Stimulated activated naive B cell treated with anti-CD40 and anti-IgM and Interleukin-4, amounts not matched to agents 10 μg/mL and 1 μg/mL and 100 μg/mL, for 72 hours (primary cell): ENCODE data around the gene RTN4R.

Source experiments
- ATAC-seq, 2 donors: fragments of 150-1000 bp; cut with Tn5 transposase; replicated peaks; 2 replicates each; pipeline ENCODE4 v1.10.0; 2021; ENCODE audit warnings: moderate library complexity in 1 of 2
- DNase-seq: peaks from one replicate; pipeline ENCODE4 v3.0.0; 2021
- H3K27ac Mint-ChIP-seq: one replicate; pipeline ENCODE4 v1.8.0; 2022; ENCODE audit warnings: mild to moderate bottlenecking, mixed read lengths
- H3K27me3 Mint-ChIP-seq, 2 donors: one replicate each; pipeline ENCODE4 v1.8.0; 2022; ENCODE audit warnings: mixed read lengths in 2 of 2
- H3K36me3 Mint-ChIP-seq, 2 donors: one replicate each; pipeline ENCODE4 v1.8.0; 2022; ENCODE audit warnings: mixed read lengths in 2 of 2, mild to moderate bottlenecking in 1 of 2
- H3K4me1 Mint-ChIP-seq, 2 donors: one replicate each; pipeline ENCODE4 v1.8.0; 2022; ENCODE audit warnings: mixed read lengths in 2 of 2, mild to moderate bottlenecking in 1 of 2
- H3K4me3 Mint-ChIP-seq, 2 donors: one replicate each; pipeline ENCODE4 v1.8.0; 2022; ENCODE audit warnings: mild to moderate bottlenecking in 2 of 2, mixed read lengths in 2 of 2, moderate library complexity in 1 of 2
- H3K9me3 Mint-ChIP-seq, 2 donors: one replicate each; pipeline ENCODE4 v1.8.0; 2022; ENCODE audit warnings: mixed read lengths in 2 of 2, mild to moderate bottlenecking in 1 of 2

Gene RTN4R

GRCh38 chr22:20251981-20252380 lies 16.1 kb downstream of the RTN4R start:
- Mint-ChIP-seq H3K27me3 (no peaks in the 10 kb centered on the region), H3K4me3 (no peak overlapping the region), H3K9me3 (no peaks in the 10 kb centered on the region), H3K27ac (no peak overlapping the region), H3K36me3 (no peaks in the 10 kb centered on the region), H3K4me1 (peaks cover 0 to 3% of the 10 kb centered on the region in 2 donors)
- DNase-seq (no peak), ATAC-seq (no peak)

- ATAC-seq, result no peak
- Mint-ChIP-seq H3K4me3 (no peak overlapping the region), H3K27ac (no peak overlapping the region), H3K27me3 (no peaks in the 10 kb centered on the region), H3K4me1 (peaks cover 5 to 6% of the 10 kb centered on the region in 2 donors), H3K9me3 (no peaks in the 10 kb centered on the region), H3K36me3 (no peaks in the 10 kb centered on the region)
- DNase-seq, result no peak
Observed at GRCh38 chr22:20251491-20251890, 16.6 kb downstream of the RTN4R start.

GRCh38 chr22:20249797-20250354 lies 18.2 kb downstream of the RTN4R start:
- Mint-ChIP-seq H3K9me3 (no peaks in the 10 kb centered on the region), H3K4me3 (no peak overlapping the region), H3K27ac (no peak overlapping the region), H3K36me3 (no peaks in the 10 kb centered on the region), H3K27me3 (peaks cover 5 to 10% of the 10 kb centered on the region in 2 donors), H3K4me1 (peaks cover 18 to 21% of the 10 kb centered on the region in 2 donors)
- ATAC-seq (no peak), DNase-seq (no peak)

GRCh38 chr22:20248461-20248978 lies 19.6 kb downstream of the RTN4R start:
- Mint-ChIP-seq H3K27ac (no peak overlapping the region), H3K36me3 (no peaks in the 10 kb centered on the region), H3K27me3 (peaks cover 5 to 19% of the 10 kb centered on the region in 2 donors), H3K4me3 (no peak overlapping the region), H3K4me1 (peaks cover 28 to 34% of the 10 kb centered on the region in 2 donors), H3K9me3 (no peaks in the 10 kb centered on the region)
- no peak for ATAC-seq
- DNase-seq, result no peak

GRCh38 chr22:20247608-20248171 lies 20.4 kb downstream of the RTN4R start:
- H3K27ac Mint-ChIP-seq, result peak overlapping the region; percentile 37
- DNase-seq, result no peak
- H3K27me3 Mint-ChIP-seq, result peaks cover 5 to 22% of the 10 kb centered on the region in 2 donors
- ATAC-seq, result no peak
- no peaks in the 10 kb centered on the region for H3K36me3 Mint-ChIP-seq
- H3K4me3 Mint-ChIP-seq, result no peak overlapping the region
- H3K4me1 Mint-ChIP-seq, result peaks cover 30 to 41% of the 10 kb centered on the region in 2 donors
- H3K9me3 Mint-ChIP-seq, result no peaks in the 10 kb centered on the region

GRCh38 chr22:20247010-20247505 lies 21.1 kb downstream of the RTN4R start:
- peak; percentile 66 for DNase-seq
- peaks cover 30 to 43% of the 10 kb centered on the region in 2 donors for H3K4me1 Mint-ChIP-seq
- ATAC-seq, result peak; percentile 68 to 84

GRCh38 chr22:20246368-20247009 lies 21.6 kb downstream of the RTN4R start:
- peak overlapping the region in 1 of 2 donors; percentile 37 for H3K4me3 Mint-ChIP-seq
- H3K9me3 Mint-ChIP-seq, result no peaks in the 10 kb centered on the region
- H3K4me1 Mint-ChIP-seq, result peaks cover 30 to 43% of the 10 kb centered on the region in 2 donors
- DNase-seq (no peak), ATAC-seq (no peak)
- peak overlapping the region; percentile 77 for H3K27ac Mint-ChIP-seq
- H3K36me3 Mint-ChIP-seq, result no peaks in the 10 kb centered on the region
- H3K27me3 Mint-ChIP-seq, result peaks cover 5 to 22% of the 10 kb centered on the region in 2 donors

More at GRCh38 chr22:20247010-20247505, 21.1 kb downstream of the RTN4R start:
- H3K4me3 Mint-ChIP-seq, result no peak overlapping the region
- H3K27me3 Mint-ChIP-seq, result peaks cover 5 to 22% of the 10 kb centered on the region in 2 donors
- H3K27ac Mint-ChIP-seq, result peak overlapping the region; percentile 37
- no peaks in the 10 kb centered on the region for H3K36me3 Mint-ChIP-seq
- no peaks in the 10 kb centered on the region for H3K9me3 Mint-ChIP-seq

GRCh38 chr22:20245577-20246367 lies 22.3 kb downstream of the RTN4R start:
- Mint-ChIP-seq H3K4me3 (peak overlapping the region; percentile 33 to 40), H3K36me3 (no peaks in the 10 kb centered on the region), H3K27me3 (peaks cover 5 to 22% of the 10 kb centered on the region in 2 donors), H3K4me1 (peaks cover 30 to 43% of the 10 kb centered on the region in 2 donors), H3K9me3 (no peaks in the 10 kb centered on the region), H3K27ac (peak overlapping the region; percentile 62)
- DNase-seq (no peak), ATAC-seq (no peak)

GRCh38 chr22:20244691-20245576 lies 23.2 kb downstream of the RTN4R start:
- Mint-ChIP-seq H3K4me3 (peak overlapping the region; percentile 36 to 52), H3K36me3 (no peaks in the 10 kb centered on the region), H3K4me1 (peaks cover 30 to 43% of the 10 kb centered on the region in 2 donors), H3K9me3 (no peaks in the 10 kb centered on the region), H3K27ac (peak overlapping the region; percentile 62), H3K27me3 (peaks cover 5 to 22% of the 10 kb centered on the region in 2 donors)
- ATAC-seq (peak; percentile 38 to 59), DNase-seq (peak; percentile 26)

GRCh38 chr22:20244250-20244648 lies 23.9 kb downstream of the RTN4R start:
- H3K36me3 Mint-ChIP-seq, result no peaks in the 10 kb centered on the region
- peaks cover 5 to 25% of the 10 kb centered on the region in 2 donors for H3K27me3 Mint-ChIP-seq
- H3K4me1 Mint-ChIP-seq, result peaks cover 32 to 48% of the 10 kb centered on the region in 2 donors
- H3K4me3 Mint-ChIP-seq, result peak overlapping the region in 1 of 2 donors; percentile 36
- peak overlapping the region; percentile 62 for H3K27ac Mint-ChIP-seq
- DNase-seq (no peak), ATAC-seq (no peak)
- H3K9me3 Mint-ChIP-seq, result no peaks in the 10 kb centered on the region

- ATAC-seq, result peak; percentile 13 to 15
- H3K4me3 Mint-ChIP-seq, result peak overlapping the region; percentile 8 to 31
Observed at GRCh38 chr22:20243537-20244249, 24.4 kb downstream of the RTN4R start.

GRCh38 chr22:20243176-20243536 lies 25.0 kb downstream of the RTN4R start:
- Mint-ChIP-seq H3K27ac (no peak overlapping the region), H3K4me3 (no peak overlapping the region), H3K4me1 (peaks cover 36 to 59% of the 10 kb centered on the region in 2 donors), H3K9me3 (no peaks in the 10 kb centered on the region), H3K27me3 (peaks cover 5 to 26% of the 10 kb centered on the region in 2 donors), H3K36me3 (no peaks in the 10 kb centered on the region)
- ATAC-seq (no peak), DNase-seq (no peak)

More at GRCh38 chr22:20243537-20244249, 24.4 kb downstream of the RTN4R start:
- peaks cover 5 to 26% of the 10 kb centered on the region in 2 donors for H3K27me3 Mint-ChIP-seq
- H3K4me1 Mint-ChIP-seq, result peaks cover 32 to 54% of the 10 kb centered on the region in 2 donors
- DNase-seq, result no peak
- peak overlapping the region; percentile 86 for H3K27ac Mint-ChIP-seq
- H3K36me3 Mint-ChIP-seq, result no peaks in the 10 kb centered on the region
- no peaks in the 10 kb centered on the region for H3K9me3 Mint-ChIP-seq
